ENCODE data around the gene SLC43A2.
"Not testable (repeated sequence)": the region's sequence is repeated elsewhere in the genome, so short reads cannot be mapped to it uniquely, and the experiment has no call there.

DNA sequence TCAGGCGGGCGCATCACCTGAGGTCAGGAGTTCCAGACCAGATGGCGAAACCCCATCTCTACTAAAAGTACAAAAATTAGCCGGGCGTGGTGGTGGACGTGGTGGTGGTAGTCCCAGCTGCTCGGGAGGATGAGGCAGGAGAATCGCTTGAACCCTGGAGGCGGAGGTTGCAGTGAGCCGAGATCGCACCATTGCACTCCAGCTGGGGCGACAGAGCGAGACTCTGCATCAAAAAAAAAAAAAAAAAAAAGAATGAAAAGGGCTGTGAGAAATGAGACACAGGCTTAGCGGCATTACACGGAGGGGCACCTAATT lies 65.2 kb downstream of the SLC43A2 start:
- not testable (repeated sequence) for TF ChIP-seq CTCF (IDR thresholded peaks at IDR 0.05; ENCODE audit: low read depth, low read length, missing input control); MAX (IDR thresholded peaks at IDR 0.05); GABPA (IDR thresholded peaks at IDR 0.05 in 1 of 2, conservative IDR thresholded peaks at IDR 0.05 in 1 of 2); RXRA (IDR thresholded peaks at IDR 0.05); RAD21 (IDR thresholded peaks at IDR 0.05)
- TF ChIP-seq, protein P1, sequence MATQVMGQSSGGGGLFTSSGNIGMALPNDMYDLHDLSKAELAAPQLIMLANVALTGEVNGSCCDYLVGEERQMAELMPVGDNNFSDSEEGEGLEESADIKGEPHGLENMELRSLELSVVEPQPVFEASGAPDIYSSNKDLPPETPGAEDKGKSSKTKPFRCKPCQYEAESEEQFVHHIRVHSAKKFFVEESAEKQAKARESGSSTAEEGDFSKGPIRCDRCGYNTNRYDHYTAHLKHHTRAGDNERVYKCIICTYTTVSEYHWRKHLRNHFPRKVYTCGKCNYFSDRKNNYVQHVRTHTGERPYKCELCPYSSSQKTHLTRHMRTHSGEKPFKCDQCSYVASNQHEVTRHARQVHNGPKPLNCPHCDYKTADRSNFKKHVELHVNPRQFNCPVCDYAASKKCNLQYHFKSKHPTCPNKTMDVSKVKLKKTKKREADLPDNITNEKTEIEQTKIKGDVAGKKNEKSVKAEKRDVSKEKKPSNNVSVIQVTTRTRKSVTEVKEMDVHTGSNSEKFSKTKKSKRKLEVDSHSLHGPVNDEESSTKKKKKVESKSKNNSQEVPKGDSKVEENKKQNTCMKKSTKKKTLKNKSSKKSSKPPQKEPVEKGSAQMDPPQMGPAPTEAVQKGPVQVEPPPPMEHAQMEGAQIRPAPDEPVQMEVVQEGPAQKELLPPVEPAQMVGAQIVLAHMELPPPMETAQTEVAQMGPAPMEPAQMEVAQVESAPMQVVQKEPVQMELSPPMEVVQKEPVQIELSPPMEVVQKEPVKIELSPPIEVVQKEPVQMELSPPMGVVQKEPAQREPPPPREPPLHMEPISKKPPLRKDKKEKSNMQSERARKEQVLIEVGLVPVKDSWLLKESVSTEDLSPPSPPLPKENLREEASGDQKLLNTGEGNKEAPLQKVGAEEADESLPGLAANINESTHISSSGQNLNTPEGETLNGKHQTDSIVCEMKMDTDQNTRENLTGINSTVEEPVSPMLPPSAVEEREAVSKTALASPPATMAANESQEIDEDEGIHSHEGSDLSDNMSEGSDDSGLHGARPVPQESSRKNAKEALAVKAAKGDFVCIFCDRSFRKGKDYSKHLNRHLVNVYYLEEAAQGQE (IDR thresholded peaks at IDR 0.05) = not testable (repeated sequence)
- TF ChIP-seq, protein P2, sequence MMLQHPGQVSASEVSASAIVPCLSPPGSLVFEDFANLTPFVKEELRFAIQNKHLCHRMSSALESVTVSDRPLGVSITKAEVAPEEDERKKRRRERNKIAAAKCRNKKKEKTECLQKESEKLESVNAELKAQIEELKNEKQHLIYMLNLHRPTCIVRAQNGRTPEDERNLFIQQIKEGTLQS (IDR thresholded peaks at IDR 0.05) = not testable (repeated sequence)

Data from liver (tissue), 3 donors.